ENCODE results near the gene POGZ.
A peak's percentile ranks its signal among the peaks of the same experiment; 100 is the strongest.
"Not testable (repeated sequence)": the region's sequence is repeated elsewhere in the genome, so short reads cannot be mapped to it uniquely, and the experiment has no call there.

The POGZ gene

GRCh38 chr1:151447696-151448095 is 11.6 kb downstream of the POGZ start:
- TF ChIP-seq CTCF (IDR thresholded peaks at IDR 0.05; ENCODE audit: insufficient read depth, low read depth, low read length, missing control alignments): no peak
- H3K4me3 ChIP-seq (ENCODE audit: low read depth, low read length): no peak overlapping the region
- no peak for DNase-seq (ENCODE audit: low read depth)

GRCh38 chr1:151444783-151445177 is 14.5 kb downstream of the POGZ start:
- DNase-seq (ENCODE audit: low read depth): peak; percentile 6
- TF ChIP-seq CTCF (IDR thresholded peaks at IDR 0.05; ENCODE audit: insufficient read depth, low read depth, low read length, missing control alignments): no peak
- H3K4me3 ChIP-seq (ENCODE audit: low read depth, low read length): no peak overlapping the region

GRCh38 chr1:151443846-151444782 is 15.2 kb downstream of the POGZ start:
- no peak overlapping the region for H3K4me3 ChIP-seq (ENCODE audit: low read depth, low read length)
- TF ChIP-seq CTCF (IDR thresholded peaks at IDR 0.05; ENCODE audit: insufficient read depth, low read depth, low read length, missing control alignments): peak; percentile 72
- DNase-seq (ENCODE audit: low read depth): peak; percentile 85

GRCh38 chr1:151437396-151437795 is 21.9 kb downstream of the POGZ start:
- peak; percentile 41 for DNase-seq (ENCODE audit: low read depth)
- H3K4me3 ChIP-seq (ENCODE audit: low read depth, low read length): not testable (repeated sequence)

- TF ChIP-seq CTCF (IDR thresholded peaks at IDR 0.05; ENCODE audit: insufficient read depth, low read depth, low read length, missing control alignments): no peak
- DNase-seq (ENCODE audit: low read depth): no peak
- H3K4me3 ChIP-seq (ENCODE audit: low read depth, low read length): no peak overlapping the region
Observed at GRCh38 chr1:151436985-151437384, 22.3 kb downstream of the POGZ start.

GRCh38 chr1:151435174-151435573 is 24.1 kb downstream of the POGZ start:
- H3K4me3 ChIP-seq (ENCODE audit: low read depth, low read length): no peak overlapping the region
- no peak for DNase-seq (ENCODE audit: low read depth)
- no peak for TF ChIP-seq CTCF (IDR thresholded peaks at IDR 0.05; ENCODE audit: insufficient read depth, low read depth, low read length, missing control alignments)

GRCh38 chr1:151433827-151434226 is 25.5 kb downstream of the POGZ start:
- not testable (repeated sequence) for DNase-seq (ENCODE audit: low read depth)

GRCh38 chr1:151428068-151428467 is 31.2 kb downstream of the POGZ start:
- no peak overlapping the region for H3K4me3 ChIP-seq (ENCODE audit: low read depth, low read length)
- no peak for DNase-seq (ENCODE audit: low read depth)
- no peak for TF ChIP-seq CTCF (IDR thresholded peaks at IDR 0.05; ENCODE audit: insufficient read depth, low read depth, low read length, missing control alignments)

More at GRCh38 chr1:151433827-151434226, 25.5 kb downstream of the POGZ start:
- H3K4me3 ChIP-seq (ENCODE audit: low read depth, low read length): not testable (repeated sequence)
